BLaER1 (cell line): ENCODE results near the gene ZNF790.
A peak's percentile ranks its signal among the peaks of the same experiment; 100 is the strongest.

Experiments
- H3K27ac ChIP-seq: shearing (Covaris generic); formaldehyde crosslinking; 2 replicates; pipeline ENCODE4 v1.8.1; 2022
- H3K27me3 ChIP-seq: shearing (Covaris generic); formaldehyde crosslinking; 2 replicates; pipeline ENCODE4 v1.8.1; 2022
- H3K36me3 ChIP-seq: shearing (Covaris generic); formaldehyde crosslinking; 2 replicates; pipeline ENCODE4 v1.8.1; 2022
- H3K4me1 ChIP-seq: shearing (Covaris generic); formaldehyde crosslinking; 2 replicates; pipeline ENCODE4 v1.8.1; 2022
- H3K4me2 ChIP-seq: shearing (Covaris generic); formaldehyde crosslinking; 2 replicates; pipeline ENCODE4 v1.8.1; 2022
- H3K4me3 ChIP-seq: shearing (Covaris generic); formaldehyde crosslinking; 2 replicates; pipeline ENCODE4 v1.8.1; 2022
- H3K9ac ChIP-seq: shearing (Covaris generic); formaldehyde crosslinking; 2 replicates; pipeline ENCODE4 v1.8.1; 2022
- H3K9me3 ChIP-seq: shearing (Covaris generic); formaldehyde crosslinking; 2 replicates; pipeline ENCODE4 v1.8.1; 2022
- H4K20me1 ChIP-seq: shearing (Covaris generic); formaldehyde crosslinking; 2 replicates; pipeline ENCODE4 v1.8.1; 2022
- Cebpa-rat ChIP-seq: shearing (Covaris generic); IDR thresholded peaks from 2 replicates; pipeline ENCODE4 v1.8.1; 2022

Gene ZNF790

GRCh38 chr19:36837906-36838783, at the start of gene ZNF790:
ZNF790 (minus strand) TSS chr19:36838387; CDS start chr19:36825619, 12,768 bp downstream.
- Histone ChIP-seq H3K27me3 (no peaks in the 10 kb centered on the region), H3K4me1 (peaks cover 18% of the 10 kb centered on the region), H3K27ac (peak within 1 kb of the TSS; percentile 87), H4K20me1 (no peaks in the 10 kb centered on the region), H3K9me3 (peaks cover 70% of the 10 kb centered on the region), H3K9ac (peak within 1 kb of the TSS; percentile 86), H3K4me3 (peak within 1 kb of the TSS; percentile 77), H3K36me3 (peaks cover 74% of the 10 kb centered on the region), H3K4me2 (peak within 1 kb of the TSS; percentile 86)
- TF ChIP-seq Cebpa-rat, result no peak

DNA sequence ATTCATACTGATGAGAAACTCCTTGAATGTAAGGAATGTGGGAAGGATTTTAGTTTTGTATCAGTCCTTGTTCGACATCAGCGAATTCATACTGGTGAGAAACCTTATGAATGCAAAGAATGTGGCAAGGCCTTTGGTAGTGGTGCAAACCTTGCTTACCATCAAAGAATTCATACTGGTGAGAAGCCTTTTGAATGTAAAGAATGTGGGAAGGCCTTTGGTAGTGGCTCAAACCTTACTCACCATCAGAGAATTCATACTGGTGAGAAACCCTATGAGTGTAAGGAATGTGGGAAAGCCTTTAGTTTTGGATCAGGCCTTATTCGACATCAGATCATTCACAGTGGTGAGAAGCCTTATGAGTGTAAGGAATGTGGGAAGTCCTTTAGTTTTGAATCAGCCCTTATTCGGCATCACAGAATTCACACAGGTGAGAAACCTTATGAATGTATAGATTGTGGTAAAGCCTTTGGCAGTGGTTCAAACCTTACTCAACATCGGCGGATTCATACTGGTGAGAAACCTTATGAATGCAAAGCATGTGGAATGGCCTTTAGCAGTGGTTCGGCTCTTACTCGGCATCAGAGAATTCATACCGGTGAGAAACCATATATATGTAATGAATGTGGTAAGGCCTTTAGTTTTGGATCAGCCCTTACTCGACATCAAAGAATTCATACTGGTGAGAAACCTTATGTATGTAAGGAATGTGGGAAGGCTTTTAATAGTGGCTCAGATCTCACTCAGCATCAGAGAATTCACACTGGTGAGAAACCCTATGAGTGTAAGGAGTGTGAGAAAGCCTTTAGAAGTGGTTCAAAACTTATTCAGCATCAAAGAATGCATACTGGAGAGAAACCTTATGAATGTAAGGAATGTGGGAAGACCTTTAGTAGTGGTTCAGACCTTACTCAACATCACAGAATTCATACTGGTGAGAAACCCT, 39.1 kb upstream of the ZNF790 start:
- no peaks in the 10 kb centered on the region for H4K20me1 ChIP-seq
- no peaks in the 10 kb centered on the region for H3K27me3 ChIP-seq
- H3K27ac ChIP-seq, result no peak overlapping the region
- H3K9ac ChIP-seq, result no peak overlapping the region
- H3K4me2 ChIP-seq, result no peak overlapping the region
- peak overlapping the region; percentile 39 for H3K4me3 ChIP-seq
- H3K9me3 ChIP-seq, result peaks cover 97% of the 10 kb centered on the region
- TF ChIP-seq Cebpa-rat, result no peak
- H3K4me1 ChIP-seq, result no peaks in the 10 kb centered on the region
- H3K36me3 ChIP-seq, result peaks cover 74% of the 10 kb centered on the region

GRCh38 chr19:36851898-36852297, 13.7 kb upstream of the ZNF790 start:
- peaks cover 60% of the 10 kb centered on the region for H3K36me3 ChIP-seq
- peaks cover 22% of the 10 kb centered on the region for H3K4me1 ChIP-seq
- peak overlapping the region; percentile 92; the same call in 1 of the 2 replicates for H3K9ac ChIP-seq
- H3K9me3 ChIP-seq, result peaks cover 55% of the 10 kb centered on the region
- no peak overlapping the region for H3K27ac ChIP-seq
- TF ChIP-seq Cebpa-rat, result no peak
- no peaks in the 10 kb centered on the region for H4K20me1 ChIP-seq
- H3K27me3 ChIP-seq, result no peaks in the 10 kb centered on the region
- H3K4me2 ChIP-seq, result peak overlapping the region; percentile 87
- peak overlapping the region; percentile 86 for H3K4me3 ChIP-seq

DNA sequence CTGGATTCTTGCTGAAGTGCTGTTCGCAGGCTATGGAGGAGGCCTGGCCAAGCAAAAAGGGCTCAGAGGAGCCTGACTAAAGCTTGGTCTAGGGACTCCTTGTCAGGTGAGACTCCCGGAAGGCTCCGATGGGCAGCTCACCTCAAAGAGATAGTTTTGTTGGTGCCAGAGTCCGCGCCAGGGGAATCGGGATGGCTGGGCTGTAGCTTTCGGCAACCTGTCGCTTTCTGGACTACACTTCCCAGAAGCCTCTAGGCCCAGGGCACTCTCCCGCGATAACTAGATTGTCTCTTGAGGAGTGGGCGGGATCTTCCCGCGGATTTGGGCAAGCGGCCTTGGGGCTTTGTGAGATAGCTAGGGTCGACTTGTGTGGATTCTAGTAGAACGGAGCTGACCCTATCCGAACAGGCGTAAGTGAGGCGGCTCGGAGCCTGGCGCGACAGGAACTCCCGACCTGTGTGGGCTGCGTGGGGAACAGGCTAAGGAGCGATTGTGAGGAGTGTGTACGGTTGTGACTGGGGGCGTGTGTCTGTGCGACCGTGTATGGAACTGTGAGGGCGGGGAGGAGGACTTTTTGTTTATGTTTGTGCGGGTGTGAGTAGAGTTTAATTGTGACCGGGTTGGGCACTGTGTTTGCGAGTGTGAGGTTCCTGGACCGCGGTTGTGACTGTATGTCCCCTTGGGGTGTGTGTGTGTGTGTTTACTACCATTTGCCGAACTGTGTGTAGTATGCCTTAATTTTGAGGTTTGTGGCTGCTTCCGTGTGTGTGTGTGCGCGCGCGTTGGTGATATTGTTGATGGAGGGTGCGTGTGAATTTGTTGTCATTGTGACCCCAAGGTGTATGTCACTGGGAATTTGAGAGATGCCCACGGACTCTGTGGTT, 12.6 kb upstream of the ZNF790 start, which contains the start of gene ZNF345:
TSS of gene ZNF345 (plus strand) at position 318 of the 884 bp plus-strand sequence. CDS start 25,955 bp downstream, outside the sequence.
- Histone ChIP-seq H3K9me3 (peaks cover 55% of the 10 kb centered on the region), H4K20me1 (no peaks in the 10 kb centered on the region), H3K36me3 (peaks cover 60% of the 10 kb centered on the region), H3K27me3 (no peaks in the 10 kb centered on the region), H3K9ac (peak within 1 kb of the TSS; percentile 92), H3K4me1 (peaks cover 22% of the 10 kb centered on the region), H3K4me2 (peak within 1 kb of the TSS; percentile 87), H3K4me3 (peak within 1 kb of the TSS; percentile 86), H3K27ac (peak within 1 kb of the TSS; percentile 82)
- no peak for TF ChIP-seq Cebpa-rat

DNA sequence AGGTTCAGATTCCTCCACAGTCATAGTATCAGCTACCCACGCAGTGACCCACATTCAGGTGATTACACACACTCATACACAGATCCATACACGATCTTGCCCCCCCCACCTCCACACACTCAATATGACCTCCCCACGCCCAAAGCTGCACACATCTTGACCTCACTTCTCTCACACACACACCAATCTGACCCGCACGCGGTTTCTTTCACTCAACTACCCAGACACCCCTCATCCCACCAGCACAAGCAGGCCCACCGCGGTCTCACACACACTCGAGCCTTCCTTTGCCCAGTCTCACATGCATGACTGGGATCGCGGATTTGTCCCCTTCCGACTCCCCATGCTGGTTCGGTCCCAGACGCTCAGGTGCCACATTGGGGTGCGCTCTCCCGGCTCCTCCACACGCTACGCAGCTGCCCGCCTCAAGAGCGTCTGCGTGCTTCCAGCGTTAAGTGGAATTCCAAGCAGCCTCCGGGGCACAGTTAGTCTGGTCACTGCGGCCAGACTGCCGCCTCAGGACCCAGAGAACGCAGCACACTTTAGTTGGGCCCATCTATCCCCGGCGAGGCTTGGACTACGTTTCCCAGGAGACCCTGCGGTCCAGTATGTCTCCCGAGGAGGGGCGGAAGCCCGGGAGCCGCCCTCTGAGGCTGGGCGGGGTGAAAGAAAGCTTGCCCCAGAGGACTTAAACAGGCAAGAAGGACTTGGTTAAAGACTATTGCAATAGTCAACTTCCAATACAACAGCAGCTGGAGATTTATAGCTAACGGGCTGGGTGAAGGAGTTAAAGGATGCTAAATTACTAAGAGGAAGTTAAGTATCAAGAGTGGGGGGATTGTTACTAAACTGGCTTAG, 11.7 kb upstream of the ZNF790 start:
- peak overlapping the region; percentile 82 for H3K27ac ChIP-seq
- TF ChIP-seq Cebpa-rat, result no peak
- peak overlapping the region; percentile 85 for H3K4me2 ChIP-seq
- H3K9ac ChIP-seq, result peak overlapping the region; percentile 92
- no peaks in the 10 kb centered on the region for H4K20me1 ChIP-seq
- H3K9me3 ChIP-seq, result peaks cover 55% of the 10 kb centered on the region
- H3K4me1 ChIP-seq, result peaks cover 22% of the 10 kb centered on the region
- H3K27me3 ChIP-seq, result no peaks in the 10 kb centered on the region
- H3K36me3 ChIP-seq, result peaks cover 59% of the 10 kb centered on the region
- peak overlapping the region; percentile 86 for H3K4me3 ChIP-seq

- no peak overlapping the region for H3K9ac ChIP-seq
- H4K20me1 ChIP-seq, result no peaks in the 10 kb centered on the region
- H3K4me3 ChIP-seq, result no peak overlapping the region
- 0 out of 2 replicates have a peak overlapping the region, but pooled peaks have one; percentile 85 for H3K4me2 ChIP-seq
- peaks cover 55% of the 10 kb centered on the region for H3K9me3 ChIP-seq
- H3K4me1 ChIP-seq, result peaks cover 22% of the 10 kb centered on the region
- TF ChIP-seq Cebpa-rat, result no peak
- no peaks in the 10 kb centered on the region for H3K27me3 ChIP-seq
- H3K27ac ChIP-seq, result no peak overlapping the region
- peaks cover 57% of the 10 kb centered on the region for H3K36me3 ChIP-seq
These were observed 9.8 kb upstream of the ZNF790 start for GRCh38 chr19:36847968-36848367.

DNA sequence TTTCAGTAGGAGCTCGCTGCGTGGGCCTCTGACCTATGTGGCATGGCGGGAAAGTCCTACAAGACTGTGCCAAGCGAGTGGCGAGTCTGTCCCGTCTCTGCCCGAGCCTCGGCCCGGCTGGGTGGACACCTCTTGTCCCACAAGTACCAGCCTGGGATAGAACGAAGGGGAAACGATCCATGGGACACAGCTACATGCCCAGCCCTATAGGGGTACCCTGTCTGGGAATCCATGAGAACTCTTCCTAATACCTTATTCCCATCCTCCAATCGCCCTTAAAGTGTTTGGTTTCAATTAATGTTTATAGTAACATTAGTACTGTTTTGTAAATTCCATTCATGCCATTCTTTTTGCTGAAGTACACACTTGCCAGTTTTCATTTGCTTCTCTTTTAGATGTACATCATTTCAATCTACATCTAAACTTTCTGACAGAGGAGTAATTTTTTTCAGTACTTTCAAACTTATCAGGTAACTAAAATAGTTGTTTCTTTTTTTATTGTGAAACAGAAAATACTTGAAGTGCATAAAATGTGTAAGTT, 667 bp upstream of the ZNF790 start:
- Histone ChIP-seq H3K9ac (peak overlapping the region; percentile 86), H3K4me2 (peak overlapping the region; percentile 86), H3K27ac (peak overlapping the region; percentile 87; the same call in 1 of the 2 replicates)

More for the DNA sequence above, 667 bp upstream of the ZNF790 start:
- Histone ChIP-seq H4K20me1 (no peaks in the 10 kb centered on the region), H3K27me3 (no peaks in the 10 kb centered on the region), H3K9me3 (peaks cover 70% of the 10 kb centered on the region), H3K4me1 (peaks cover 18% of the 10 kb centered on the region), H3K4me3 (peak overlapping the region; percentile 77), H3K36me3 (peaks cover 74% of the 10 kb centered on the region)
- TF ChIP-seq Cebpa-rat, result no peak
